Measurements from ENCODE around the gene TMEM140.
A peak's percentile ranks its signal among the peaks of the same experiment; 100 is the strongest.

TMEM140 gene

DNA sequence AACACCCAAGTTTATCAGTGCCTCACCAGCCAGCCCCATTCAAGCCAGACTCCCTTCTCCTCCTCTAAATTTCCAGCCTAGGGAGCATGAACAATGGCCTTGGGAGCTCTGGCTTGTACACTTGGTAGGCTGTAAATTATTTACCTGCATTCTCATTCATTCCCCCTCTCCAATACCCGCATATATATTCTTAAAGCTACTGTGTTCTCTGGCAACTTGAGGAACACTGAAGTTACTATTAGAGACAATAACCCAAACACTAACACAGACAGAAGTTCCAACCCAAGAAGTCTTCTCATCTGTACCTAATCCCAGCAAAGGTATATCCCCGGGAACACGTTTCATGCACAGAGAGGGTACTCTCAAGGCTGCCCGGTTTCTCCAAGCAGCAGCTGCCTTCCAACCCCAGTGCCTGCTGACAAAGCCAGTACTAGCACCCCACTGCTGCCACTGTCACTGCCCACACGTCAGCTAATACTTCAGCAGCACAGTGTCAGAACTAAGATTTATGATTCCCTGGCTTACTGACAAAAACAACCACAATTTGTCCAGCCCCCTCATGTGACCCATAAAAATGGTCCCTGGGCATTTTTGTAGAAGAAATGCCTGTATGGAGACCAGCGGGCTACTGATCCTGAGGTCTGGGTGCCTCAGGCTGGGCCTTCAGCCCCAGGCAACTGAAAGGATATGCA lies 60.4 kb downstream of the TMEM140 start:
- no peak for TF ChIP-seq CTCF (IDR thresholded peaks at IDR 0.05; ENCODE audit: low read length, missing control alignments)
- DNase-seq (ENCODE audit: low read depth) = no peak
- H3K4me3 ChIP-seq (replicated peaks; ENCODE audit: low read depth, low read length) = no peak overlapping the region

DNA sequence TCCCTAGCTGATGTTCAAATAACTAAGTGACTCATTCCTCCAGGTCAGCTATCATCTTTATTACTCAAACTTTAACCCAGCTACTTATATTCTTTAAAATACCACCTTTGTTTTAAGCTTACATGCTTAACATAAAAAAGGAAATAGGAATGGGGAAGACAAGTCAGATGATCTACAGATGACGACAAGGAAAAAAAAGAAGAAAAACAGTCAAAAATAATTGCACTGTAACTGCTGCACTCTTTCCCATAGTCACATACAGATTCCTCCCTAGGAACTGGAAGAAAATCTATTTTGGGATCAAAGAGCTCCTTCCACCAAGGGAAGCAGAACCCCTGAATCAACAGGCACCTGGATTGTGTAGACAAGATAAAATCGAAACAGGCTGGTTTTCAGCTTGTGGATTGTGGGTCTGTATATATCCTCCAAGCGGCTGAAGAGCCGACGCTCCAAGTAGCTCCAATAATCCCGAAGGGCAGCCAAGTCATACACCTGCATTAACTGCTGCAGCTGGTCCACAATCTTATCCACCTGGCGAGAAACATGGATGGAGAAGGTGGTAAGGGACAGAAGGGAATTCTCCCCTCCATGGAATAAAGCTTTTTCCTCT lies 61.5 kb downstream of the TMEM140 start:
- no peak for DNase-seq (ENCODE audit: low read depth)
- TF ChIP-seq CTCF (IDR thresholded peaks at IDR 0.05; ENCODE audit: low read length, missing control alignments) = no peak
- H3K4me3 ChIP-seq (replicated peaks; ENCODE audit: low read depth, low read length) = no peak overlapping the region

- no peak for TF ChIP-seq CTCF (IDR thresholded peaks at IDR 0.05; ENCODE audit: low read length, missing control alignments)
- DNase-seq (ENCODE audit: low read depth) = peak; percentile 26
- peak overlapping the region; percentile 83 for H3K4me3 ChIP-seq (replicated peaks; ENCODE audit: low read depth, low read length)
Observed at GRCh38 chr7:135210888-135211178, 63.0 kb downstream of the TMEM140 start.

GRCh38 chr7:135211179-135211945 lies 63.5 kb downstream of the TMEM140 start, which contains the start of gene WDR91:
WDR91 (minus strand) TSS chr7:135211526; CDS start chr7:135211502, 24 bp downstream.
- no peak for TF ChIP-seq CTCF (IDR thresholded peaks at IDR 0.05; ENCODE audit: low read length, missing control alignments)
- DNase-seq (ENCODE audit: low read depth) = peak; percentile 91
- H3K4me3 ChIP-seq (replicated peaks; ENCODE audit: low read depth, low read length) = peak within 1 kb of the TSS; percentile 83

DNA sequence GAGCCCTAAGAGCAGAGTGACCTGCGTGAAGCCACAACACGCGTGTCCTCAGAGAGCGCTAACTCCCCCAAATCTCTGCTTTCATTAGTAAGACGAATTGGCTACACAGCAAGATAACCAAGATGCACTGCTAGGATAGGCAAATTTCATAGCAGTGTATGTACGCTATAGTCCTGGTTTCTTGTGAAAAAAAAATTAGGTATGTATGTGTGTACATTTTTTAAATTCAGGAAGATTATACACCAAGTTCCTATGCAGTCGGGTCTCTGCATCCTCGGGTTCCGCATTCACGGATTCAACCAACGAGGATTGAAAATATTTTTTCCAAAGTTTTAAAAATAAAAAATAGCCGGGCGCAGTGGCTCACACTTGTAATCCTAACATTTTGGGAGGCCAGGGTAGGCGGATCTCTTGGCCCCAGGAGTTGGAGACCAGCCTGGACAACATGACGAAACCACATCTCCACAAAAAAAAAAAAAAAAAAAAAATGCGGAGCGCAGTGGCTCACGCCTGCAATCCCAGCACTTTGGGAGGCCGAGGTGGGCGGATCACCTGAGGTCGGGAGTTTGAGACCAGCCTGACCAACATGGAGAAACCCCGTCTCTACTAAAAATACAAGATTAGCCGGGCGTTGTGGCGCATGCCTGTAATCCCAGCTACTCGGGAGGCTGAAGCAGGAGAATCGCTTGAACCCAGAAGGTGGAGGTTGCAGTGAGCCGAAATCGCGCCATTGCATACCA lies 64.2 kb downstream of the TMEM140 start:
- H3K4me3 ChIP-seq (replicated peaks; ENCODE audit: low read depth, low read length) = peak overlapping the region; percentile 83
- peak; percentile 66 for DNase-seq (ENCODE audit: low read depth)

DNA sequence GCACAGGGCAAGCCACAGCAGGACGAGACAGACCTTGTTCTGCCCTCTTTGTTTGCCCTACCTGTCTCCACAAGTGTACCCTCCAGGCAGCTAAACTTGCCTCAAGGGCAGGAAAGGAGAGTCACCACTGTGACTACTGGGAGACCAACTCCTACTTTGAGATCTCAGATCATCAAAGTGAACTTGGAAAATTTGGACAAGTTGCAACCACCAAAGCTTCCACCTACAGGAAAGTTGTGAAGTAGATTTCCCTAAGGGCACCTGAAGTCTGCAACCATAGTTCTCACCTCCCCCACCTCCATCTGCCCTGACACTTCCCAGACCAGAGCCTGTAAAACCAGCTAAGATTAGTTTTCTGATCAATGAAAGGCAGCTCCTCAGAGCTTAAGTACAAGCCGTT lies 66.0 kb downstream of the TMEM140 start:
- TF ChIP-seq CTCF (IDR thresholded peaks at IDR 0.05; ENCODE audit: low read length, missing control alignments) = no peak
- no peak for DNase-seq (ENCODE audit: low read depth)
- H3K4me3 ChIP-seq (replicated peaks; ENCODE audit: low read depth, low read length) = no peak overlapping the region

DNA sequence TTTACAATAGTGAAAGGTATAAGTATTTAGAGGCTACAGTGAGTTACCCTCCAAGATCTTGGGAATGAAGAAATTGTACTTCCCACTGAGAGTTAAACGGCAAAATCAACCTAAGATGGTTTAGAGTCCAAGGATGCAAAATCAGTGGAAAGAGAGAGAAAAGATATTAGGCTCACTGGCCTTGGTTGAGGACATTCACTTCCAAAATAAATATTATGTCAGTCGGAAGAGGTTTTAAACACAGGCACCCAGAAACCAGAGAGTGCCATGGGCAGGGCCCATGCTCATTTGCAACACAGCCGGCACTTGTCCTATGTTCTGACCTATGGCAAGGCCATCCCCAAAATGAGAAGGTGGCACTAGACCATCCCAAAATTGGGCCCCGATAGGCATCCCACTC lies 67.3 kb downstream of the TMEM140 start:
- DNase-seq (ENCODE audit: low read depth) = no peak
- TF ChIP-seq CTCF (IDR thresholded peaks at IDR 0.05; ENCODE audit: low read length, missing control alignments) = no peak
- no peak overlapping the region for H3K4me3 ChIP-seq (replicated peaks; ENCODE audit: low read depth, low read length)
